RWPE2 (cell line): ENCODE data around the gene KIAA0930.

Source experiments
- ATAC-seq: fragments of 200-7000 bp; cut with Tn5 transposase; 3 replicates; pipeline ENCODE4 v1.9.1; 2021; ENCODE audit warnings: low read depth
- DNase-seq: peaks from one replicate; pipeline ENCODE4 v3.0.0-alpha.2; 2020; ENCODE audit warnings: low spot score
- H3K27ac ChIP-seq: fragments of 450-650 bp; 2 replicates; pipeline ENCODE4 v1.5.1; 2017; ENCODE audit warnings: mild to moderate bottlenecking; ENCODE audit not compliant: poor library complexity, severe bottlenecking
- H3K27me3 ChIP-seq: fragments of 250-450 bp; sonication (Bioruptor Pico); 2 replicates; pipeline ENCODE4 v1.5.1; 2021; ENCODE audit warnings: mild to moderate bottlenecking, moderate library complexity; ENCODE audit not compliant: insufficient read depth, poor library complexity, severe bottlenecking
- H3K36me3 ChIP-seq: fragments of 250-450 bp; sonication (Bioruptor Pico); 2 replicates; pipeline ENCODE4 v1.5.1; 2020; ENCODE audit warnings: low read depth, mild to moderate bottlenecking, moderate library complexity
- H3K4me1 ChIP-seq: fragments of 250-450 bp; sonication (Bioruptor Pico); 2 replicates; pipeline ENCODE4 v1.5.1; 2021; ENCODE audit warnings: mild to moderate bottlenecking, moderate library complexity; ENCODE audit not compliant: insufficient read depth, poor library complexity, severe bottlenecking
- H3K4me3 ChIP-seq: fragments of 250-450 bp; sonication (Bioruptor Pico); 2 replicates; pipeline ENCODE4 v1.5.1; 2021; ENCODE audit warnings: mild to moderate bottlenecking, moderate library complexity; ENCODE audit not compliant: severe bottlenecking
- H3K9me3 ChIP-seq: fragments of 250-450 bp; sonication (Bioruptor Pico); 2 replicates; pipeline ENCODE4 v1.5.1; 2021; ENCODE audit warnings: mild to moderate bottlenecking, moderate library complexity; ENCODE audit not compliant: severe bottlenecking
- TF ChIP-seq, protein P1 (sequence below): fragments of 450-650 bp; IDR thresholded peaks from one replicate; pipeline ENCODE4 v1.5.1; 2017; ENCODE audit warnings: mild to moderate bottlenecking, moderate library complexity; ENCODE audit not compliant: poor library complexity, severe bottlenecking

Gene KIAA0930

DNA sequence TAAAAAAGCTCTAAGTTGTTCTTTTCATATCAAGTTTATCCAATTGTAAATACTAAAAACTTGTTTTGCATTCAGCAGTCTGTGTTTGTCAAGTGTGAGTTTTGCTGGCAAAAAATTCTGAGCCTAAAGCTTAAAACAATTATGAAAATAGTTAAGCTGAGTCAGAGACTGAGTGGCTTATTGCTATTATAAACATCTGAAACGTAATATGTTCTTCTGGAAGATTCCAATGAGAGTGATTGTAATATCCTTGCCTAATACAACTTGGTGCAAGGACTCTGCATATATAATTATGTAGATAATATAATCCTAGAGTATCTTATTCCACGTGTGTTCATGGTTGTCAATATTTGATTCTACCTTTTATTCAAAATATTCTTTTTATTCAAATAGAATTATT, 91.0 kb downstream of the KIAA0930 start:
- H3K27me3 ChIP-seq = no peaks in the 10 kb centered on the region
- no peak overlapping the region for H3K4me3 ChIP-seq
- no peaks in the 10 kb centered on the region for H3K9me3 ChIP-seq
- no peak for DNase-seq
- no peak for ATAC-seq
- H3K4me1 ChIP-seq = no peaks in the 10 kb centered on the region
- TF ChIP-seq, protein P1, sequence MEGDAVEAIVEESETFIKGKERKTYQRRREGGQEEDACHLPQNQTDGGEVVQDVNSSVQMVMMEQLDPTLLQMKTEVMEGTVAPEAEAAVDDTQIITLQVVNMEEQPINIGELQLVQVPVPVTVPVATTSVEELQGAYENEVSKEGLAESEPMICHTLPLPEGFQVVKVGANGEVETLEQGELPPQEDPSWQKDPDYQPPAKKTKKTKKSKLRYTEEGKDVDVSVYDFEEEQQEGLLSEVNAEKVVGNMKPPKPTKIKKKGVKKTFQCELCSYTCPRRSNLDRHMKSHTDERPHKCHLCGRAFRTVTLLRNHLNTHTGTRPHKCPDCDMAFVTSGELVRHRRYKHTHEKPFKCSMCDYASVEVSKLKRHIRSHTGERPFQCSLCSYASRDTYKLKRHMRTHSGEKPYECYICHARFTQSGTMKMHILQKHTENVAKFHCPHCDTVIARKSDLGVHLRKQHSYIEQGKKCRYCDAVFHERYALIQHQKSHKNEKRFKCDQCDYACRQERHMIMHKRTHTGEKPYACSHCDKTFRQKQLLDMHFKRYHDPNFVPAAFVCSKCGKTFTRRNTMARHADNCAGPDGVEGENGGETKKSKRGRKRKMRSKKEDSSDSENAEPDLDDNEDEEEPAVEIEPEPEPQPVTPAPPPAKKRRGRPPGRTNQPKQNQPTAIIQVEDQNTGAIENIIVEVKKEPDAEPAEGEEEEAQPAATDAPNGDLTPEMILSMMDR = no peak
- H3K36me3 ChIP-seq = peaks cover 16% of the 10 kb centered on the region
- H3K27ac ChIP-seq = no peak overlapping the region

DNA sequence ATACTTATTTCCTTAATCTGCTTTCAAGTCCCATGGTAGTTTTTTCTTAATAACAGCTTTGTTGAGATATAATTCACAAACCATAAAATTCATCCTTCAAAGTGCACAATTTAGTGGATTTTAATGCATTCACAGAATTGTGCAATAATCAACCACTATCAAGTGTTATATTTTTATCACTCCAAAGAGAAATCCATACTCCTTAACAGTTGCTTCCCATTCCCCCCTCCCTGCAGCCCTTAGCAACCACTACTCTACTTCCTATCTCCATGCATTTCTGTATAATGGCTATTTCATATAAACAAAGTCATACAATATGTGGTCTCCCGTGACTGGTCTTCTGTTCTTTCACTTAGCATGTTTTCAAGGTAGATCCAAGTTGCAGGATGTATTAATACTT, 95.8 kb downstream of the KIAA0930 start:
- Histone ChIP-seq H3K36me3 (peaks cover 4% of the 10 kb centered on the region), H3K27me3 (no peaks in the 10 kb centered on the region), H3K9me3 (no peaks in the 10 kb centered on the region), H3K27ac (no peak overlapping the region), H3K4me1 (no peaks in the 10 kb centered on the region), H3K4me3 (no peak overlapping the region)
- no peak for ATAC-seq
- TF ChIP-seq, protein P1 = no peak
- DNase-seq = no peak

DNA sequence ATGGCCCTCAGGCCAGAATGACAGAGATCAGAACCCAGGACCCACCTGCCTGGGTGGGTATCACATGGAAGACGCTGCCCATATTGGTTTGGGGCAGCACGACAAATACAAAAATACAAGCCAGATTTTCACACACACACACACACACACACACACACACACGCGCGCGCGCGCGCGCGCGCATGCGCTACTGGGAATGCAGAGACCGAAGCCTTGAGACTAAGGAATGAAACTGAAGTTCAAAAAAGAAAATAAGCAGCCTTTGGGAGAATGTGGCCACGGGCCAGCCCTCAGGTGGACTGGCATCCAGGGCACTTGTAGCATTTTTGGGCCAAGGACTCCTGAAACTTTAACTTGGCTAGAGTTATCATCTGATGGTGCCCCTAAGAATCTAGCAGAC, 98.3 kb downstream of the KIAA0930 start:
- TF ChIP-seq, protein P1 = no peak
- Histone ChIP-seq H3K27me3 (no peaks in the 10 kb centered on the region), H3K36me3 (no peaks in the 10 kb centered on the region), H3K9me3 (no peaks in the 10 kb centered on the region), H3K4me1 (no peaks in the 10 kb centered on the region), H3K27ac (no peak overlapping the region), H3K4me3 (no peak overlapping the region)
- no peak for DNase-seq
- ATAC-seq = no peak
